WTC11 (cell line): ENCODE data around the gene TGFBR2. TPM values are rescaled to one million over a fixed set of nuclear protein-coding genes. Genes with fewer than 3 reads are reported as not detected.

Source experiments
- ATAC-seq: fragments of 200-7000 bp; cut with Tn5 transposase; 2 replicates; pipeline ENCODE4 v1.10.0; 2021; ENCODE audit warnings: mild to moderate bottlenecking, moderate library complexity
- CTCF ChIA-PET: fragments of 300-600 bp; sonication (Branson Sonifier 250); formaldehyde crosslinking; loops from one replicate; lab custom pipeline; 2021; ENCODE audit warnings: antibody characterized with exemption; lab: Charles Lee
- POLR2A ChIA-PET: fragments of 350-600 bp; sonication (Branson Sonifier 250); formaldehyde crosslinking; loops from one replicate; lab custom pipeline; 2021; ENCODE audit warnings: antibody characterized with exemption; lab: Charles Lee
- DNase-seq: peaks from one replicate; pipeline ENCODE4 v3.0.0; 2021; ENCODE audit warnings: low spot score
- H3K27ac Mint-ChIP-seq: 2 replicates; pipeline ENCODE4 v1.8.0; 2021; ENCODE audit warnings: mixed read lengths
- H3K27me3 Mint-ChIP-seq: 2 replicates; pipeline ENCODE4 v1.8.0; 2021; ENCODE audit warnings: low read depth, mild to moderate bottlenecking, moderate library complexity, mixed read lengths
- H3K36me3 Mint-ChIP-seq: 2 replicates; pipeline ENCODE4 v1.8.0; 2021; ENCODE audit warnings: mixed read lengths
- H3K4me1 Mint-ChIP-seq: 2 replicates; pipeline ENCODE4 v1.8.0; 2022; ENCODE audit warnings: mixed read lengths
- H3K4me3 Mint-ChIP-seq: 2 replicates; pipeline ENCODE4 v1.8.0; 2021; ENCODE audit warnings: mild to moderate bottlenecking, moderate library complexity, mixed read lengths
- H3K9me3 Mint-ChIP-seq: 2 replicates; pipeline ENCODE4 v1.8.0; 2021; ENCODE audit warnings: mixed read lengths
- E2F1 ChIP-seq: sonication (generic); formaldehyde crosslinking; IDR thresholded peaks from 2 replicates; pipeline ENCODE4 v1.8.0; 2022; ENCODE audit warnings: mild to moderate bottlenecking, missing genetic modification reagents
- ELF4 ChIP-seq: sonication (generic); formaldehyde crosslinking; IDR thresholded peaks from 2 replicates; pipeline ENCODE4 v1.8.1; 2022; ENCODE audit warnings: low read depth, mild to moderate bottlenecking, moderate library complexity, missing genetic modification reagents
- FOXP1 ChIP-seq: sonication (generic); formaldehyde crosslinking; IDR thresholded peaks from 2 replicates; pipeline ENCODE4 v1.8.0; 2022; ENCODE audit warnings: missing genetic modification reagents, mild to moderate bottlenecking, moderate library complexity, borderline replicate concordance
- GABPB1 ChIP-seq: sonication (generic); formaldehyde crosslinking; IDR thresholded peaks from 2 replicates; pipeline ENCODE4 v1.8.1; 2023; ENCODE audit warnings: mild to moderate bottlenecking, missing genetic modification reagents
- HMGXB4 ChIP-seq: sonication (generic); formaldehyde crosslinking; IDR thresholded peaks from 2 replicates; pipeline ENCODE4 v1.8.1; 2023; ENCODE audit warnings: mild to moderate bottlenecking, moderate library complexity, missing genetic modification reagents
- IRF2 ChIP-seq: sonication (generic); formaldehyde crosslinking; IDR thresholded peaks from 2 replicates; pipeline ENCODE4 v1.8.0; 2022; ENCODE audit warnings: low read depth, missing genetic modification reagents, borderline replicate concordance
- KAT7 ChIP-seq: sonication (generic); formaldehyde crosslinking; IDR thresholded peaks from 2 replicates; pipeline ENCODE4 v1.8.1; 2023; ENCODE audit warnings: missing genetic modification reagents, mild to moderate bottlenecking, borderline replicate concordance
- MYBL2 ChIP-seq: sonication (generic); formaldehyde crosslinking; IDR thresholded peaks from 2 replicates; pipeline ENCODE4 v1.8.1; 2023; ENCODE audit warnings: mild to moderate bottlenecking, moderate library complexity, missing genetic modification reagents
- NFYB ChIP-seq: sonication (generic); formaldehyde crosslinking; conservative IDR thresholded peaks from 2 replicates; pipeline ENCODE4 v1.8.0; 2022; ENCODE audit warnings: low read depth, missing genetic modification reagents
- NR1H2 ChIP-seq: sonication (generic); formaldehyde crosslinking; IDR thresholded peaks from 2 replicates; pipeline ENCODE4 v1.9.0; 2021; ENCODE audit warnings: mild to moderate bottlenecking, moderate library complexity, missing genetic modification reagents
- OVOL2 ChIP-seq: fragments of 250-450 bp; sonication (Bioruptor Pico); IDR thresholded peaks from 2 replicates; pipeline ENCODE4 v1.9.0; 2021; ENCODE audit warnings: mild to moderate bottlenecking, borderline replicate concordance
- RORB ChIP-seq: fragments of 250-450 bp; sonication (Bioruptor Pico); IDR thresholded peaks from 2 replicates; pipeline ENCODE4 v1.9.0; 2021; ENCODE audit warnings: mild to moderate bottlenecking
- SP1 ChIP-seq: sonication (generic); formaldehyde crosslinking; conservative IDR thresholded peaks from 2 replicates; pipeline ENCODE4 v1.8.1; 2022; ENCODE audit warnings: missing genetic modification reagents
- USF1 ChIP-seq: sonication (generic); formaldehyde crosslinking; IDR thresholded peaks from 2 replicates; pipeline ENCODE4 v1.8.0; 2022; ENCODE audit warnings: mild to moderate bottlenecking, missing genetic modification reagents
- total RNA-seq: library from RNA; stranded (reverse); gene quantifications from 3 replicates; pipeline ENCODE4 v1.2.3, GENCODE V29; 2021
- TF ChIP-seq, protein P1 (sequence below): sonication (generic); formaldehyde crosslinking; IDR thresholded peaks from 2 replicates; pipeline ENCODE4 v1.8.0; 2022; ENCODE audit warnings: mild to moderate bottlenecking, missing genetic modification reagents
- TF ChIP-seq, protein P2 (sequence below): sonication (generic); formaldehyde crosslinking; IDR thresholded peaks from 2 replicates; pipeline ENCODE4 v1.8.0; 2022; ENCODE audit warnings: missing genetic modification reagents
- TF ChIP-seq, protein P3 (sequence below): fragments of 250-450 bp; sonication (Bioruptor Pico); IDR thresholded peaks from 2 replicates; pipeline ENCODE4 v1.9.0; 2021; ENCODE audit warnings: mild to moderate bottlenecking, borderline replicate concordance

The TGFBR2 gene
- total RNA-seq, 1 experiment from 2014 or later = 9.6 TPM

DNA sequence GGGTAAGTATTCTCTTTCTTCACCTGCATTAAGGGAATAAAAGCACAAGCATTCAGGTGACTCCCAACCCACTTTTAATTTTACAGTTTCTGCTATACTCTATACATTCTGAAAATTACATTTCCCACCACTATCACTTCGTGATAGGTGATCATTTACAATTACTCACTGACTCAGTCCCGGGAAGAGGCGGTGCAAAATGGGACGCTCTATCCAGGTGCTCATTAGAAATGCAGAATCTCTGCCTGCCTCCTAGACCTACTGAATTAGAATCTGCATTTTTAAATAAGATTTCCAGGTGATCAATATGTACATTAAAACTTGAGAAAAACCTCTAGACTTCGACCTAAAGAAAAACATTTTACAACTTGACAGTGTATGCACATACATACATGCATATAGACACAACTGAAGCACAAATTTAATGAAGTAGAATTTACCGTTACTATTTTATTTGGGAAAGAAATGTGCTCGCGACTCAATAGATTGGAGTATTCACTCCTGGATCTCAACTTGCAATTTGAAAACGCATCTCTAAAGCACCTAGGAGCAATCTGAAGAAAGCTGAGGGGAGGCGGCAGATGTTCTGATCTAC is 598 bp upstream of the TGFBR2 start (continued):
- no peak for TF ChIP-seq SP1 (CRISPR knock-in tag)
- no peak for TF ChIP-seq KAT7 (CRISPR knock-in tag)
- no peak for TF ChIP-seq ELF4 (CRISPR knock-in tag)
- TF ChIP-seq MYBL2 = no peak

GRCh38 chr3:30607032-30607833 is 832 bp downstream of the TGFBR2 start:
- Mint-ChIP-seq H3K4me3 (peak overlapping the region; percentile 86), H3K36me3 (no peaks in the 10 kb centered on the region), H3K9me3 (no peaks in the 10 kb centered on the region), H3K4me1 (peaks cover 62% of the 10 kb centered on the region), H3K27me3 (peaks cover 12% of the 10 kb centered on the region), H3K27ac (no peak overlapping the region; the same call in 1 of the 2 replicates)
- peak; percentile 48 for ATAC-seq
- peak; percentile 0; the same call in 1 of the 2 replicates for TF ChIP-seq FOXP1 (CRISPR knock-in tag)
- TF ChIP-seq, protein P1, sequence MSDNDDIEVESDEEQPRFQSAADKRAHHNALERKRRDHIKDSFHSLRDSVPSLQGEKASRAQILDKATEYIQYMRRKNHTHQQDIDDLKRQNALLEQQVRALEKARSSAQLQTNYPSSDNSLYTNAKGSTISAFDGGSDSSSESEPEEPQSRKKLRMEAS (CRISPR knock-in tag) = peak; percentile 63
- TF ChIP-seq USF1 (CRISPR knock-in tag) = no peak
- TF ChIP-seq HMGXB4 (CRISPR knock-in tag) = 0 out of 2 replicates have a peak, but pooled peaks have one; percentile 5
- 0 out of 2 replicates have a peak, but pooled peaks have one; percentile 21 for TF ChIP-seq E2F1 (CRISPR knock-in tag)
- peak; percentile 66 for DNase-seq
- ChIA-PET POLR2A (no interaction called here), CTCF (interaction anchor here (0.6 to 0.9 kb wide), 3 partner anchors 27 to 86 kb away, joined by 3 to 4 read pairs (median 3); no protein-coding TSS in a partner anchor)

DNA sequence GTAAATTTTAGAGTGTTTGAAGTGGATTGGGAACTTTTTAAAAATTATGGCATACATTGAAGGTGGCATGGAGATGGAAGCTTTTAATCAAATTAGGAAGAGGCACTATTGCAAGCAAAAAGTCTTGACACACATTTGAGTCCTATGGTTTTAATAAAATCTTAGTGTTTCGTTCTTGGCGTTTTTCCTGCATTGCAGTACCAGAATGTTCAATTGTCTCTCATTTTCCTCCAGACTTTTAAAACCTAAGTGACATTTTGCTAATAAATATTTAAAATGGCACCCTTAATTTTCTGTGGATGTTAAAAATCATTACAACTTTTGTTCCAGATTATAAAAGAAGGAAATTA is 2.2 kb downstream of the TGFBR2 start:
- ATAC-seq = no peak
- Mint-ChIP-seq H3K36me3 (no peaks in the 10 kb centered on the region), H3K4me1 (peaks cover 67% of the 10 kb centered on the region), H3K27me3 (peaks cover 12% of the 10 kb centered on the region), H3K9me3 (no peaks in the 10 kb centered on the region), H3K27ac (peak overlapping the region; percentile 29; the same call in 1 of the 2 replicates), H3K4me3 (peak overlapping the region; percentile 52)
- TF ChIP-seq RORB (CRISPR knock-in tag) = no peak
- TF ChIP-seq NFYB (CRISPR knock-in tag) = no peak
- no peak for TF ChIP-seq GABPB1
- TF ChIP-seq E2F1 (CRISPR knock-in tag) = no peak
- no peak for TF ChIP-seq IRF2
- TF ChIP-seq, protein P2, sequence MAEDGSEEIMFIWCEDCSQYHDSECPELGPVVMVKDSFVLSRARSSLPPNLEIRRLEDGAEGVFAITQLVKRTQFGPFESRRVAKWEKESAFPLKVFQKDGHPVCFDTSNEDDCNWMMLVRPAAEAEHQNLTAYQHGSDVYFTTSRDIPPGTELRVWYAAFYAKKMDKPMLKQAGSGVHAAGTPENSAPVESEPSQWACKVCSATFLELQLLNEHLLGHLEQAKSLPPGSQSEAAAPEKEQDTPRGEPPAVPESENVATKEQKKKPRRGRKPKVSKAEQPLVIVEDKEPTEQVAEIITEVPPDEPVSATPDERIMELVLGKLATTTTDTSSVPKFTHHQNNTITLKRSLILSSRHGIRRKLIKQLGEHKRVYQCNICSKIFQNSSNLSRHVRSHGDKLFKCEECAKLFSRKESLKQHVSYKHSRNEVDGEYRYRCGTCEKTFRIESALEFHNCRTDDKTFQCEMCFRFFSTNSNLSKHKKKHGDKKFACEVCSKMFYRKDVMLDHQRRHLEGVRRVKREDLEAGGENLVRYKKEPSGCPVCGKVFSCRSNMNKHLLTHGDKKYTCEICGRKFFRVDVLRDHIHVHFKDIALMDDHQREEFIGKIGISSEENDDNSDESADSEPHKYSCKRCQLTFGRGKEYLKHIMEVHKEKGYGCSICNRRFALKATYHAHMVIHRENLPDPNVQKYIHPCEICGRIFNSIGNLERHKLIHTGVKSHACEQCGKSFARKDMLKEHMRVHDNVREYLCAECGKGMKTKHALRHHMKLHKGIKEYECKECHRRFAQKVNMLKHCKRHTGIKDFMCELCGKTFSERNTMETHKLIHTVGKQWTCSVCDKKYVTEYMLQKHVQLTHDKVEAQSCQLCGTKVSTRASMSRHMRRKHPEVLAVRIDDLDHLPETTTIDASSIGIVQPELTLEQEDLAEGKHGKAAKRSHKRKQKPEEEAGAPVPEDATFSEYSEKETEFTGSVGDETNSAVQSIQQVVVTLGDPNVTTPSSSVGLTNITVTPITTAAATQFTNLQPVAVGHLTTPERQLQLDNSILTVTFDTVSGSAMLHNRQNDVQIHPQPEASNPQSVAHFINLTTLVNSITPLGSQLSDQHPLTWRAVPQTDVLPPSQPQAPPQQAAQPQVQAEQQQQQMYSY (CRISPR knock-in tag) = no peak
- TF ChIP-seq NR1H2 (CRISPR knock-in tag) = no peak
- TF ChIP-seq, protein P3, sequence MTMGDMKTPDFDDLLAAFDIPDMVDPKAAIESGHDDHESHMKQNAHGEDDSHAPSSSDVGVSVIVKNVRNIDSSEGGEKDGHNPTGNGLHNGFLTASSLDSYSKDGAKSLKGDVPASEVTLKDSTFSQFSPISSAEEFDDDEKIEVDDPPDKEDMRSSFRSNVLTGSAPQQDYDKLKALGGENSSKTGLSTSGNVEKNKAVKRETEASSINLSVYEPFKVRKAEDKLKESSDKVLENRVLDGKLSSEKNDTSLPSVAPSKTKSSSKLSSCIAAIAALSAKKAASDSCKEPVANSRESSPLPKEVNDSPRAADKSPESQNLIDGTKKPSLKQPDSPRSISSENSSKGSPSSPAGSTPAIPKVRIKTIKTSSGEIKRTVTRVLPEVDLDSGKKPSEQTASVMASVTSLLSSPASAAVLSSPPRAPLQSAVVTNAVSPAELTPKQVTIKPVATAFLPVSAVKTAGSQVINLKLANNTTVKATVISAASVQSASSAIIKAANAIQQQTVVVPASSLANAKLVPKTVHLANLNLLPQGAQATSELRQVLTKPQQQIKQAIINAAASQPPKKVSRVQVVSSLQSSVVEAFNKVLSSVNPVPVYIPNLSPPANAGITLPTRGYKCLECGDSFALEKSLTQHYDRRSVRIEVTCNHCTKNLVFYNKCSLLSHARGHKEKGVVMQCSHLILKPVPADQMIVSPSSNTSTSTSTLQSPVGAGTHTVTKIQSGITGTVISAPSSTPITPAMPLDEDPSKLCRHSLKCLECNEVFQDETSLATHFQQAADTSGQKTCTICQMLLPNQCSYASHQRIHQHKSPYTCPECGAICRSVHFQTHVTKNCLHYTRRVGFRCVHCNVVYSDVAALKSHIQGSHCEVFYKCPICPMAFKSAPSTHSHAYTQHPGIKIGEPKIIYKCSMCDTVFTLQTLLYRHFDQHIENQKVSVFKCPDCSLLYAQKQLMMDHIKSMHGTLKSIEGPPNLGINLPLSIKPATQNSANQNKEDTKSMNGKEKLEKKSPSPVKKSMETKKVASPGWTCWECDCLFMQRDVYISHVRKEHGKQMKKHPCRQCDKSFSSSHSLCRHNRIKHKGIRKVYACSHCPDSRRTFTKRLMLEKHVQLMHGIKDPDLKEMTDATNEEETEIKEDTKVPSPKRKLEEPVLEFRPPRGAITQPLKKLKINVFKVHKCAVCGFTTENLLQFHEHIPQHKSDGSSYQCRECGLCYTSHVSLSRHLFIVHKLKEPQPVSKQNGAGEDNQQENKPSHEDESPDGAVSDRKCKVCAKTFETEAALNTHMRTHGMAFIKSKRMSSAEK (CRISPR knock-in tag) = no peak
- no peak for TF ChIP-seq OVOL2 (CRISPR knock-in tag)
- ChIA-PET CTCF (no interaction called here), POLR2A (no interaction called here)
- DNase-seq = no peak
